BJ (cell line): ENCODE results near the gene PMM2. TPM values are rescaled to one million over a fixed set of nuclear protein-coding genes. Genes with fewer than 3 reads are reported as not detected.
"Not testable (repeated sequence)": the region's sequence is repeated elsewhere in the genome, so short reads cannot be mapped to it uniquely, and the experiment has no call there.

Experiments used
- CTCF ChIA-PET: fragments of 350-600 bp; formaldehyde crosslinking; extraction: SDS; loops from one replicate; lab custom pipeline; 2021; ENCODE audit warnings: antibody characterized with exemption, inconsistent platforms; lab: Yijun Ruan, JAX
- POLR2A ChIA-PET: fragments of 300-600 bp; sonication (Branson Sonifier 250); formaldehyde crosslinking; extraction: SDS; loops from one replicate; lab custom pipeline; 2021; ENCODE audit warnings: antibody characterized with exemption; lab: Charles Lee
- DNase-seq: peaks from one replicate; pipeline ENCODE4 v3.0.0-alpha.2; 2011; ENCODE audit warnings: low read depth
- H3K27me3 ChIP-seq: 2 replicates; pipeline ENCODE4 v1.6.0; 2011; ENCODE audit warnings: low read length; ENCODE audit not compliant: control insufficient read depth, insufficient read depth
- H3K36me3 ChIP-seq: 2 replicates; pipeline ENCODE4 v1.5.1; 2011; ENCODE audit warnings: low read length; ENCODE audit not compliant: control insufficient read depth, insufficient read depth
- H3K4me3 ChIP-seq: 2 replicates; pipeline ENCODE4 v1.5.1; 2011; ENCODE audit warnings: low read depth, mild to moderate bottlenecking, control low read depth, low read length
- polyA plus RNA-seq: library from polyadenylated mRNA; depleted of rRNA; stranded (reverse); fragments of >200 nt; gene quantifications from 2 replicates; pipeline ENCODE4 v1.2.3, GENCODE V29; 2011
- TF ChIP-seq, protein P1 (sequence below): IDR thresholded peaks from 2 replicates; pipeline ENCODE4 v1.5.1; 2011; ENCODE audit warnings: low read depth, mild to moderate bottlenecking, control low read depth, inconsistent platforms, low read length, moderate library complexity; ENCODE audit not compliant: insufficient read depth

PMM2 gene
- polyA plus RNA-seq, 1 experiment = 30.4 TPM

- Histone ChIP-seq H3K27me3 (no peaks in the 10 kb centered on the region), H3K4me3 (no peak overlapping the region), H3K36me3 (peaks cover 18% of the 10 kb centered on the region)
- no peak for DNase-seq
- ChIA-PET CTCF (interaction anchor here (1.4 kb wide), 1 partner anchor 78 kb away, joined by 4 read pairs; no protein-coding TSS in a partner anchor), POLR2A (no interaction called here)
- TF ChIP-seq, protein P1, sequence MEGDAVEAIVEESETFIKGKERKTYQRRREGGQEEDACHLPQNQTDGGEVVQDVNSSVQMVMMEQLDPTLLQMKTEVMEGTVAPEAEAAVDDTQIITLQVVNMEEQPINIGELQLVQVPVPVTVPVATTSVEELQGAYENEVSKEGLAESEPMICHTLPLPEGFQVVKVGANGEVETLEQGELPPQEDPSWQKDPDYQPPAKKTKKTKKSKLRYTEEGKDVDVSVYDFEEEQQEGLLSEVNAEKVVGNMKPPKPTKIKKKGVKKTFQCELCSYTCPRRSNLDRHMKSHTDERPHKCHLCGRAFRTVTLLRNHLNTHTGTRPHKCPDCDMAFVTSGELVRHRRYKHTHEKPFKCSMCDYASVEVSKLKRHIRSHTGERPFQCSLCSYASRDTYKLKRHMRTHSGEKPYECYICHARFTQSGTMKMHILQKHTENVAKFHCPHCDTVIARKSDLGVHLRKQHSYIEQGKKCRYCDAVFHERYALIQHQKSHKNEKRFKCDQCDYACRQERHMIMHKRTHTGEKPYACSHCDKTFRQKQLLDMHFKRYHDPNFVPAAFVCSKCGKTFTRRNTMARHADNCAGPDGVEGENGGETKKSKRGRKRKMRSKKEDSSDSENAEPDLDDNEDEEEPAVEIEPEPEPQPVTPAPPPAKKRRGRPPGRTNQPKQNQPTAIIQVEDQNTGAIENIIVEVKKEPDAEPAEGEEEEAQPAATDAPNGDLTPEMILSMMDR = no peak
These were observed 4.1 kb downstream of the PMM2 start for GRCh38 chr16:8801701-8802100.

DNA sequence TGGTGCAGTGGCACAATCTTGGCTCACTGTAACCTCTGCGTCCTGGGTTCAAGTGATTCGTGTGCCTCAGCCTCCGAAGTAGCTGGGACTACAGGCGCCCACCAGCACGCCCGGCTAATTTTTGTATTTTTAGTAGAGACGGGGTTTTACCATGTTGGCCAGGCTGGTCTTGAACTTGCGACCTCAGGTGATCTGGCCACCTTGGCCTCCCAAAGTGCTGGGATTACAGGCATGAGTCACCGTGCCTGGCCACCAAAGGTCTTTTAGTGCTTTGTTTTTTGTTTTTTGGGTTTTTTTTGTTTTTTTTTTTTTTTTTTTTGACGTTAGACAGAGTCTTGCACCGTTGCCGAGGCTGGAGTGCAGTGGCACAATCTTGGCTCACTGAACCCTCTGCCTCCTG, 6.1 kb downstream of the PMM2 start:
- H3K36me3 ChIP-seq = peaks cover 27% of the 10 kb centered on the region
- DNase-seq, H3K27me3 ChIP-seq, H3K4me3 ChIP-seq: not testable (repeated sequence)
- ChIA-PET CTCF (interaction anchor here (0.6 kb wide), 1 partner anchor 49 kb away, joined by 3 read pairs; no protein-coding TSS in a partner anchor), POLR2A (interaction anchor here (0.6 kb wide), 1 partner anchor 14 kb away, joined by 4 read pairs; no protein-coding TSS in a partner anchor)

DNA sequence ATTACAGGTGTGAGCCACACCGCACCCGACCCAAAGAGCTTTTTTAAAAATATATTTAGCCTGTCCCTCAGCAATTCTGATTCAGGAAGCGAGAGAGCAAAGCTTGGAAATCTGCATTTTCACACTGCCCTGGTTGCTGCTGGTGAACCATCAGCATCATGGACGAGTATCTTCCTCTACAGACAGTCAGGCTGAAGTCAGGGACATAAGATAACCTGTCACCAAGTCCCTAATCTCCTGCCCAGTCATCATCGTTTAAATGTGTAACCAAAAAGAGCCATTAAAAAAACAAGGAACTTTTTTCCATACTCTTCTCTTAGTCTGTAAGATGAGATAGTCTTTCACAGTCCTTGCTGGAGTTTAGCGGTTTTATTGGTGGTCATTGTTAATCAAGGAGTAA, 6.7 kb downstream of the PMM2 start:
- DNase-seq = no peak
- Histone ChIP-seq H3K4me3 (no peak overlapping the region), H3K36me3 (peaks cover 29% of the 10 kb centered on the region), H3K27me3 (no peaks in the 10 kb centered on the region)
- TF ChIP-seq, protein P1 = no peak
- ChIA-PET POLR2A (no interaction called here), CTCF (no interaction called here)

- Histone ChIP-seq H3K4me3 (no peak overlapping the region), H3K27me3 (no peaks in the 10 kb centered on the region), H3K36me3 (peaks cover 42% of the 10 kb centered on the region)
- TF ChIP-seq, protein P1 = no peak
- ChIA-PET CTCF (interaction anchor here (1.1 kb wide), 1 partner anchor 9 kb away, joined by 3 read pairs; the partner anchor contains the start of genes PMM2 and TMEM186), POLR2A (no interaction called here)
- DNase-seq = no peak
These were observed 8.8 kb downstream of the PMM2 start for GRCh38 chr16:8806272-8806983.

DNA sequence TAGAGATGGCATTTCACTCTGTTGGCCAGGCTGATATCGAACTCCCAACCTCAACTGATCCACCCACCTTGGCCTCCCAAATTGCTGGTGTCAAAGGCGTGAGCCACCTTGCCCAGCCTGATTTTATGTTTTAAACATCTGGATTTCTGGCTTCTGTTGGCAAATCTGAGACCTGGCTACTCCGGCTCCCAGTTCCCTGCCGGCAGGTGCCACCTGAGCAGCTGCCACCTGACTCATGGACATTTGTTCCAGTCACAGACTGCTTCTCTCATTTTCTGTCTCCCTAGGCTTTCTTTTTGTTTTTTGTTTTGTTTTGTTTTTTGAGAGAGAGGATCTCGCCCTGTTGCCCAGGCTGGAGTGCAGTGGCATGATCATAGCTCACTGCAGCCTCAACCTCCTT, 9.6 kb downstream of the PMM2 start:
- Histone ChIP-seq H3K36me3 (peaks cover 42% of the 10 kb centered on the region), H3K4me3 (no peak overlapping the region), H3K27me3 (no peaks in the 10 kb centered on the region)
- POLR2A ChIA-PET = no interaction called here
- TF ChIP-seq, protein P1 = no peak
- no peak for DNase-seq
- CTCF ChIA-PET = no interaction called here
